HEK293 (cell line): ENCODE data around the gene PINLYP.

ENCODE experiments used
- ZNF112 ChIP-seq: fragments of 450-650 bp; formaldehyde crosslinking; IDR thresholded peaks from 2 replicates; pipeline ENCODE4 v1.5.0; 2017; ENCODE audit warnings: missing biosample characterization, missing genetic modification characterization
- ZNF133 ChIP-seq: fragments of 450-650 bp; formaldehyde crosslinking; IDR thresholded peaks from 2 replicates; pipeline ENCODE4 v1.5.1; 2016; ENCODE audit warnings: missing biosample characterization, missing genetic modification characterization
- ZNF274 ChIP-seq, 2 experiments: fragments of 200-500 bp in 1 of 2; fragments of 450-650 bp in 1 of 2; sonication (Bioruptor generic) in 1 of 2; formaldehyde crosslinking in 1 of 2; IDR thresholded peaks; 2 replicates each; pipeline versions ENCODE4 v1.5.1 to v1.6.1; 2014 to 2016; ENCODE audit warnings: borderline replicate concordance in 1 of 2, inconsistent platforms in 1 of 2, low read length in 1 of 2, missing biosample characterization in 1 of 2, missing genetic modification characterization in 1 of 2
- ZNF610 ChIP-seq: fragments of 450-650 bp; formaldehyde crosslinking; IDR thresholded peaks from 2 replicates; pipeline ENCODE4 v1.5.1; 2016; ENCODE audit warnings: missing biosample characterization, missing genetic modification characterization, borderline replicate concordance
- ZXDB ChIP-seq: fragments of 450-650 bp; formaldehyde crosslinking; IDR thresholded peaks from 2 replicates; pipeline ENCODE4 v1.5.1; 2016; ENCODE audit warnings: missing biosample characterization, missing genetic modification characterization
- TF ChIP-seq, protein P1 (sequence below): fragments of 450-650 bp; formaldehyde crosslinking; IDR thresholded peaks from 2 replicates; pipeline ENCODE4 v1.5.1; 2016; ENCODE audit warnings: missing biosample characterization, missing genetic modification characterization

GRCh38 chr19:43581467-43581866 is 5.9 kb downstream of the PINLYP start:
- TF ChIP-seq ZNF610 (tag by site-specific recombination) (no peak), ZNF274 (IDR thresholded peaks at IDR 0.05; ENCODE audit: low read length) (no peak), ZNF274 (tag by site-specific recombination; IDR thresholded peaks at IDR 0.05; ENCODE audit: borderline replicate concordance) (no peak), ZNF133 (no peak), ZXDB (no peak), ZNF112 (tag by site-specific recombination) (no peak)
- TF ChIP-seq, protein P1, sequence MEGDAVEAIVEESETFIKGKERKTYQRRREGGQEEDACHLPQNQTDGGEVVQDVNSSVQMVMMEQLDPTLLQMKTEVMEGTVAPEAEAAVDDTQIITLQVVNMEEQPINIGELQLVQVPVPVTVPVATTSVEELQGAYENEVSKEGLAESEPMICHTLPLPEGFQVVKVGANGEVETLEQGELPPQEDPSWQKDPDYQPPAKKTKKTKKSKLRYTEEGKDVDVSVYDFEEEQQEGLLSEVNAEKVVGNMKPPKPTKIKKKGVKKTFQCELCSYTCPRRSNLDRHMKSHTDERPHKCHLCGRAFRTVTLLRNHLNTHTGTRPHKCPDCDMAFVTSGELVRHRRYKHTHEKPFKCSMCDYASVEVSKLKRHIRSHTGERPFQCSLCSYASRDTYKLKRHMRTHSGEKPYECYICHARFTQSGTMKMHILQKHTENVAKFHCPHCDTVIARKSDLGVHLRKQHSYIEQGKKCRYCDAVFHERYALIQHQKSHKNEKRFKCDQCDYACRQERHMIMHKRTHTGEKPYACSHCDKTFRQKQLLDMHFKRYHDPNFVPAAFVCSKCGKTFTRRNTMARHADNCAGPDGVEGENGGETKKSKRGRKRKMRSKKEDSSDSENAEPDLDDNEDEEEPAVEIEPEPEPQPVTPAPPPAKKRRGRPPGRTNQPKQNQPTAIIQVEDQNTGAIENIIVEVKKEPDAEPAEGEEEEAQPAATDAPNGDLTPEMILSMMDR, result no peak
